HFF-Myc (cell line): ENCODE measurements around the gene RIGI.

Experiments used
- DNase-seq: peaks from one replicate; pipeline ENCODE4 v3.0.0-alpha.2; 2011; ENCODE audit warnings: low read depth; ENCODE audit errors: extremely low read depth
- H3K4me3 ChIP-seq: replicated peaks from 2 replicates; pipeline ENCODE4 v1.5.1; 2011; ENCODE audit warnings: low read depth, mild to moderate bottlenecking, control low read depth, low read length
- TF ChIP-seq, protein P1 (sequence below): IDR thresholded peaks from 2 replicates; pipeline ENCODE4 v1.5.1; 2012; ENCODE audit warnings: mild to moderate bottlenecking, low read depth, low read length, control low read depth; ENCODE audit errors: missing control alignments

The RIGI gene

DNA sequence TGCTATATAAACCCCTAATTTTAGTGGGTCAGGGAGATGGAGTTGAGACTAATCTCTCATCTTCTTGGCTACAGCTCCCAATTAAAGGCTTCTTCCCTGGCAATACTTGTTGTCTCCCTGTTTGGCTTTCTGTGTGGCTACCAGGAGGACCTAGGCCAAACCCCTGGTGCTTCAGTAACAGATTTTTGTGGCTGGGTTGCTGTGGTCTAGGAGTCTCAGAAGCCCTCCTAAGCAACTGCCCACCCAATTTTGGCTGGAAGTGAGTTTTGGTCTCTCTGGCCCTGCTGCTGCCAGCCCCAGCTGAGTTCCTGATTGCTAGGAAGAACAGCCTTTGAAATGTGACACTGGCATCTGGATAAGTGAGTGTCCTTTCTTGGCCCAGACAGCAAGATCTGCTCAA, 9.8 kb downstream of the RIGI start:
- no peak for DNase-seq
- H3K4me3 ChIP-seq = no peak overlapping the region
- TF ChIP-seq, protein P1, sequence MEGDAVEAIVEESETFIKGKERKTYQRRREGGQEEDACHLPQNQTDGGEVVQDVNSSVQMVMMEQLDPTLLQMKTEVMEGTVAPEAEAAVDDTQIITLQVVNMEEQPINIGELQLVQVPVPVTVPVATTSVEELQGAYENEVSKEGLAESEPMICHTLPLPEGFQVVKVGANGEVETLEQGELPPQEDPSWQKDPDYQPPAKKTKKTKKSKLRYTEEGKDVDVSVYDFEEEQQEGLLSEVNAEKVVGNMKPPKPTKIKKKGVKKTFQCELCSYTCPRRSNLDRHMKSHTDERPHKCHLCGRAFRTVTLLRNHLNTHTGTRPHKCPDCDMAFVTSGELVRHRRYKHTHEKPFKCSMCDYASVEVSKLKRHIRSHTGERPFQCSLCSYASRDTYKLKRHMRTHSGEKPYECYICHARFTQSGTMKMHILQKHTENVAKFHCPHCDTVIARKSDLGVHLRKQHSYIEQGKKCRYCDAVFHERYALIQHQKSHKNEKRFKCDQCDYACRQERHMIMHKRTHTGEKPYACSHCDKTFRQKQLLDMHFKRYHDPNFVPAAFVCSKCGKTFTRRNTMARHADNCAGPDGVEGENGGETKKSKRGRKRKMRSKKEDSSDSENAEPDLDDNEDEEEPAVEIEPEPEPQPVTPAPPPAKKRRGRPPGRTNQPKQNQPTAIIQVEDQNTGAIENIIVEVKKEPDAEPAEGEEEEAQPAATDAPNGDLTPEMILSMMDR = no peak

DNA sequence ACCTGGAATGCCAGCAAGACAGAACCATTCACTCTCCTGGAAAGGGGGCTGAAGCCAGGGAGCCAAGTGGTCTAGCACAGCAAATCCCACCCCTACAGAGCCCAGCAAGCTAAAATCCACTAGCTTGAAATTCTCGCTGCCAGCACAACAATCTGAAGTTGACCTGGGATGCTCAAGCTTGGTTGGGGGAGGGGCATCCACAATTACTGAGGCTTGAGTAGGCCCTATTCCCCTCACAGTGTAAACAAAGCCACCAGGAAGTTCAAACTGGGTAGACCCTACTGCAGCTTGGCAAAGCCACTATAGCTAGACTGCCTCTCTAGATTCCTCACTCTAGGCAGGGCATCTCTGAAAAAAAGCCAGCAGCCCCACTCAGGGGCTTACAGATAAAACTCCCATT, 17.3 kb downstream of the RIGI start:
- DNase-seq = no peak
- TF ChIP-seq, protein P1 = no peak
- no peak overlapping the region for H3K4me3 ChIP-seq

DNA sequence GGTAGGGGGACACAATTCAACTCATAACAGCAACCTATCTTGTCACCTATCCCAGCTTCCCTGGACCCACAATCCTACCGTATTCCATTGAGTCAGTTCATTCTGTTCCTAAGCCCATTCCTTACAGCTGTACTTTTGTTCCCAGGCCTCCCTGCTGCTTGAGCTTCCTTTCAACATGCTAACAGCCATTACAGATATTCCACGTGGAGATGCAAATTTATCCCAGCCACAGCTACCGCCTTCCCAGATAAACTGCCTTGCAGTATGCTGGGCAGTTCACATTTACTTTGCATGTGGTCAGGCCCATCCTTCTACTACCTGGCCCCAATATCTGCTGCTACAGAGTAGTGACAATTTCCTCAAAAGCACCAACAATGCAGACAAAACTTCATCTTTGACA, 23.0 kb downstream of the RIGI start:
- DNase-seq = no peak
- no peak overlapping the region for H3K4me3 ChIP-seq
- TF ChIP-seq, protein P1 = no peak

DNA sequence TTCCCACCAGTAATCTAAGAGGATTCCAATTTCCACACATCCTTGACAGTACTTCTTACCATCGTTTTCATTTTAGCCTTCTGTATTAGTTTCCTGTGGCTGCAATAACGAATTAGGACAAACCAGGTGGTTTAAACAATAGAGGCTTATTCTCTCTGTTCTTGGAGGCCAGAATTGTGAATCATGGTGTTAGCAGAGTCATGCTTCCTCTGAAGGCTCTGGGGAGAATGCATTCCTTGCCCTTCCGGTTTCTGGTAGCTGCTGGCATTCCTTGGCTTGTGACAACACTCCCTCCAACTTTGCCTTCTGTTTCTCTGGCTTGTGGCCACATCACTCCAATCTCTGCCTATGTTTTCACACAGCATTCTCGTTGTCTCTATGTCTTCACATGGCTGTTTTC, 23.5 kb downstream of the RIGI start:
- peak; percentile 30 for DNase-seq
- H3K4me3 ChIP-seq = no peak overlapping the region
- TF ChIP-seq, protein P1 = no peak

DNA sequence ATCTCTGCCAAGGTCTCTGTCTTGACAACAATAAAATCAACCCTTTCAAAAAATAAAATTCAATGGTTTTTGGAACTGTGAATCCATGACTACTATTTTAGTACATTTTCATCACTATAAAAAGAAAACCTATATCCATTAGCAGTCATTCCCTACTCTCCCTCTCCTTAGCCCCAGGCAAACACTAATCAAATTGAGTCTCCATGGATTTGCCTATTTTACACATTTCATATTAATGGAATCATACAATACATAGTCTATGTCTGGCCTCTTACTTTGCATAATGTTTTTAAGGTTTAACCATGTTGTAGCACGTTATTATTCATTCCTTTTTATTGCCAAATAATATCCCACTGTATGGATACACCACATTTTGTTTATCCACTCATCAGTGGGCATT, 24.1 kb downstream of the RIGI start:
- no peak for DNase-seq
- TF ChIP-seq, protein P1 = no peak
- H3K4me3 ChIP-seq = no peak overlapping the region

DNA sequence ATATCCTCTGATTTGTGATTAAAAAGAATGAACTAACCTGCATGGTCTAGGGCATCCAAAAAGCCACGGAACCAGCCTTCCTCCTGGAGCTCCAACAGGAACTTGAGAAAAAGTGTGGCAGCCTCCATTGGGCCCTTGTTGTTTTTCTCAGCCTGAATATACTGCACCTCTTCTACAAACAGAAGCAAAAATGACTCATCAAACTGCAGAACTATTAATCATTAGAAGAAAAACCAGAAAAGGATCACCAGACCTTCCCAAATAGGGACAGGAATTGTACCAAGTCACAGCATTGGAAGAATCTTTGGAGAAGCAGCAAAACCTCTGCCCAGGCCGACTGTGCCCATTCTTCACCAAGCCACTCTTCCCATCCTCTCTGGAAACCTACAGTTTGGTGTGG, 25.2 kb downstream of the RIGI start:
- TF ChIP-seq, protein P1 = no peak
- no peak overlapping the region for H3K4me3 ChIP-seq
- peak; percentile 10 for DNase-seq

DNA sequence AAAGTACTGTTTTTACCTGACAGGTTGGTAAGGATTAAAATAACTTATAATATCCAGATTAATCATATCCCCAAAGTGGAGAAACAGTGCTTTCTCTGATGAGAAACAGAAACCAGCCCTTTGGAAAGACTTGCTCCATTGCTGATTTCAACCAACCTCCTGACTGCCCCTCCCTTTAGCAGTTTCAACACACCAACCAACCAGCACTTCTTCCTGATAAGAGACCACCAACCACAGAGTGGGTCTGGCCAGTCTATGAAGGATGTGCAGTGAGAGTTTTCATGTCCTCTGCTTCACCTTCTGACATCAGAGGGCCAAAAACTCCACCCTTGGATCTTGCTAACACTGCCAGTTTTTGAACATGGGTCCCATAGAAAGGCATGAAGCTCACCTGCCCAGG, 28.1 kb downstream of the RIGI start:
- no peak overlapping the region for H3K4me3 ChIP-seq
- TF ChIP-seq, protein P1 = no peak
- no peak for DNase-seq
